RPMI8226 (cell line): ENCODE measurements around the gene ST6GALNAC2.
A peak's percentile ranks its signal among the peaks of the same experiment; 100 is the strongest.
"Not testable (repeated sequence)": the region's sequence is repeated elsewhere in the genome, so short reads cannot be mapped to it uniquely, and the experiment has no call there.

Experiments used
- DNase-seq: peaks from one replicate; pipeline ENCODE4 v3.0.0-alpha.2; 2015

ST6GALNAC2 gene

GRCh38 chr17:76585649-76586593 lies at the start of gene ST6GALNAC2:
Gene ST6GALNAC2 (minus strand): TSS chr17:76585860. CDS start chr17:76585808, 52 bp downstream.
- peak; percentile 70 for DNase-seq

- DNase-seq: no peak
Measured at GRCh38 chr17:76635039-76635438, 49.4 kb upstream of the ST6GALNAC2 start.

GRCh38 chr17:76633628-76634328 lies 48.1 kb upstream of the ST6GALNAC2 start:
- DNase-seq: no peak

- no peak for DNase-seq
Measured at GRCh38 chr17:76631821-76632565, 46.3 kb upstream of the ST6GALNAC2 start.

GRCh38 chr17:76630151-76630550 lies 44.5 kb upstream of the ST6GALNAC2 start:
- DNase-seq: no peak

- DNase-seq: no peak
Measured at GRCh38 chr17:76627510-76627909, 41.9 kb upstream of the ST6GALNAC2 start.

- DNase-seq: no peak
Measured at GRCh38 chr17:76626442-76626841, 40.8 kb upstream of the ST6GALNAC2 start.

- DNase-seq: no peak
Measured at GRCh38 chr17:76625496-76625895, 39.8 kb upstream of the ST6GALNAC2 start.

- peak; percentile 70 for DNase-seq
Measured at GRCh38 chr17:76623271-76624146, 37.8 kb upstream of the ST6GALNAC2 start.

- no peak for DNase-seq
Measured at GRCh38 chr17:76617838-76618237, 32.2 kb upstream of the ST6GALNAC2 start.

- DNase-seq: no peak
Measured at GRCh38 chr17:76614912-76615617, 29.4 kb upstream of the ST6GALNAC2 start.

- not testable (repeated sequence) for DNase-seq
Measured at GRCh38 chr17:76614064-76614759, 28.6 kb upstream of the ST6GALNAC2 start.

- no peak for DNase-seq
Measured at GRCh38 chr17:76612977-76613851, 27.6 kb upstream of the ST6GALNAC2 start.

GRCh38 chr17:76612465-76612864 lies 26.8 kb upstream of the ST6GALNAC2 start:
- DNase-seq: no peak

GRCh38 chr17:76611758-76612157 lies 26.1 kb upstream of the ST6GALNAC2 start:
- DNase-seq: no peak

- not testable (repeated sequence) for DNase-seq
Measured at GRCh38 chr17:76611080-76611749, 25.6 kb upstream of the ST6GALNAC2 start.

GRCh38 chr17:76606685-76607084 lies 21.0 kb upstream of the ST6GALNAC2 start:
- not testable (repeated sequence) for DNase-seq

GRCh38 chr17:76601065-76601464 lies 15.4 kb upstream of the ST6GALNAC2 start:
- DNase-seq: no peak
